GM20431 (cell line): ENCODE measurements around the gene ATP2B1.
"Not testable (repeated sequence)": the region's sequence is repeated elsewhere in the genome, so short reads cannot be mapped to it uniquely, and the experiment has no call there.

Experiments
- in situ Hi-C: fragments of 300-500 bp; cut with MseI, MboI; formaldehyde crosslinking; loops from one replicate; pipeline ENCODE4 v1.15.0; 2020; ENCODE audit warnings: low sequenced_read_pairs; ENCODE audit not compliant: unreplicated experiment

ATP2B1 gene

GRCh38 chr12:89708565-89709156 is at the start of gene ATP2B1:
Gene ATP2B1, minus strand, starts transcription at chr12:89708838. Its CDS starts 52,952 bp downstream, at chr12:89655886.
- in situ Hi-C loops, result no loop called here

DNA sequence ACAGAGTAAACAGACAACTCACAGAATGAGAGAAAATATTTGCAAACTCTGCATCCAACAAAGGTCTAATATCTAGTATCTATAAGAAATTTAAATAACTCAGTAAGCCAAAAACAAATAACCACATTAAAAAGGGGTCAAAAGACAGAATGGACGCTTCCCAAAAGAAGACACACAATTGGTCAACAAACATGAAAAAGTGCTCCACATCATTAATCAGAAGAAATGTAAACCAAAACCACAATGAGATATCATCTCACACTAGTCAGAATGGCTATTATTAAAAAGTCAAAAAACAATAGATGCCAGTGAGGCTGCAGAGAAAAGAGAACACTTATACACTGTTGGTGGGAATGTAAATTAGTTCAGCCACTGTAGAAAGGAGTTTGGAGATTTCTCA is 49.3 kb upstream of the ATP2B1 start:
- in situ Hi-C loops, result not testable (repeated sequence)

DNA sequence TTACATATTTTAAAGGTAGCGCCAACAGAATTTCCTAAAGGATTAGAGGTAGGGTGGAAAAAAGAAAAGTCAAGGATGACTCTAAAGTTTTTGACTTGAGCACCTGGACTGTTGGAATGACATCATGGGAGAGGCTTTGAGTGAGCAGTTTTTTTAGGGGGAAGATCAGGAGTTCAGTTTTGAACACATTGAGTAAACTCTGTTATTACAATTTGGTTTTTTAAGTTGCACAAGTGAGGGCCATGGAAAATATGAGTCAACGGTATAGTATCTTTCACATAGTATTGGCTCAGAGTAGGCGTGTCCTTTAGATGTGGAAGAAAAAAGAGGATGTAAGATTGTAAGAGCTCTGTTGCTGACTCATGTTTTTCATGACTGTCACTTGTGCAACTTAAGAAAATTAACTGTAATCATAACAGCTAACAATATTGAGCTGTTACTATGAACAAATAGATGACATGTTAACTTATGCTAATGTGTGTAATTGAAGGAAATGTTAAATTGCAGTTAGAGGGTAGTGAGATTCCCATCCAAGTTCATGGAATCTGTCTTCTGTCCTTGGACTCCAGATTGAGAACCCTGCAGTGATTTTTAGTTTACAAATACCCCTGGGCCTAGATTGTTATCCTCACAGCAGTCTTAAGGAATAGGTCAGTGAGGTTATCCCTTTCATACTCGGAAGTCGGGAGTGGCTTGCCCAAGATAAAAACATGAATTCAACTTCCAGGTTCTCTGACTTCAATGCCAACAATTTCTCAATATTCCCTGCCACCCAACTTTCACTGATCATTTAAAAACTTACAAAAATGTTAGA is 48.2 kb upstream of the ATP2B1 start:
- in situ Hi-C loops, result no loop called here

DNA sequence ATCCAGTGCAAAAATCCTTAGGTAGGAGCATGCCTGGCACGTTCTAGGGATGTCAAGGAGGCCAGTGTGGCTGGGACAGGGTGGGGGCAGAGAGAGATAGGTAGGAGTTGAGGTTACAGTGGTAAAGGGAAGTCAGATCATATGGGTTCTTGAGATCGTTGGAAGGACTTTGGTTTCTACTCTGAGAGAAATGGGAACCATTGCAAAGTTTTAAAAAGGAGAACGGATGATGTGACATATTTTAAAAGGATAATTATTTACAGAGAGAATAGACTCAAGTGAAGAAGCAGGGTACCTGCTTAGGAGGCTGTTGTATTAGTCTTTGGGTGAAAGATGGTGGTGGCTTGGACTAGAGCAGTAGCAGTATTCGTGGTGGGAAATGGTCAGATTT is 47.6 kb upstream of the ATP2B1 start:
- in situ Hi-C loops, result no loop called here

GRCh38 chr12:89753997-89754396 is 45.4 kb upstream of the ATP2B1 start:
- in situ Hi-C loops, result no loop called here

GRCh38 chr12:89752341-89752740 is 43.7 kb upstream of the ATP2B1 start:
- in situ Hi-C loops, result no loop called here

- in situ Hi-C loops, result no loop called here
Observed at GRCh38 chr12:89750389-89751351, 42.0 kb upstream of the ATP2B1 start.

DNA sequence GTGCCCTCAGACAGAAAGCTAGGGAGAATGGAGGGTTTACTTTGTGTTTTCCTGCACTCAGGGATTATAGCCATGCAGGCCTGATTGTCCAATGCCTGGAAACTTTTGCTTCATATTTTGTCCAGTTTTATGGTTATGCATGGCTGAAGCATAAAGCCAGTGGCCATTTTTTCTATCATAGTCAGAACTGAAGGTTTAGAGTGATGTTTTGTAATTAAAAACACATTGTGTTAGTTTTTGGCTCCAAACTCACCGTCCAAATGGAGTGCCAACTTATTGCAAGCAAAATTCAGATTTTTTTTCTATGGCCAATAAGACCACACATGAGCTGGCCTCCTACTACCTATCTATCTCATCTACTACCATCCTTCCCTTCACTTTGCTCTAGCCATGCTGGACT is 40.2 kb upstream of the ATP2B1 start:
- in situ Hi-C loops, result no loop called here

DNA sequence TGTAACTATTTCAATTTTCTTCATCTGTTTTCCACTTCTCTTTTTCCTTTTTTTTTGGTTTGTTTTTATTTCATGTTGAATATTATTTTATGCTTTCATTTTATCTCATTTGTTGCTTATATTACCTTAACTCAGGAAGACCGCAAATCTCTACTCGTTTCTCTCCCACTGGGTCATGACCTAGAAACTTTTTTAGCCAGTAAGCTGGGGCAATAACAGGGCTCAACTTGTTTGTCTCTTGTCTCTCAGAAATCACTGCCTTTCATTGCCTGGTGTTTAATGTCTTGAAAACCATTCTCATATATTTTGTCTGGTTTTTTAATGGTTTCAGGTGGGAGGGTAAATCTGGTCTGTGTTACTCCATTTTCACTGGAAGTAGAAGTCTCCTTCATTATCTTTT is 36.6 kb upstream of the ATP2B1 start:
- in situ Hi-C loops, result no loop called here

DNA sequence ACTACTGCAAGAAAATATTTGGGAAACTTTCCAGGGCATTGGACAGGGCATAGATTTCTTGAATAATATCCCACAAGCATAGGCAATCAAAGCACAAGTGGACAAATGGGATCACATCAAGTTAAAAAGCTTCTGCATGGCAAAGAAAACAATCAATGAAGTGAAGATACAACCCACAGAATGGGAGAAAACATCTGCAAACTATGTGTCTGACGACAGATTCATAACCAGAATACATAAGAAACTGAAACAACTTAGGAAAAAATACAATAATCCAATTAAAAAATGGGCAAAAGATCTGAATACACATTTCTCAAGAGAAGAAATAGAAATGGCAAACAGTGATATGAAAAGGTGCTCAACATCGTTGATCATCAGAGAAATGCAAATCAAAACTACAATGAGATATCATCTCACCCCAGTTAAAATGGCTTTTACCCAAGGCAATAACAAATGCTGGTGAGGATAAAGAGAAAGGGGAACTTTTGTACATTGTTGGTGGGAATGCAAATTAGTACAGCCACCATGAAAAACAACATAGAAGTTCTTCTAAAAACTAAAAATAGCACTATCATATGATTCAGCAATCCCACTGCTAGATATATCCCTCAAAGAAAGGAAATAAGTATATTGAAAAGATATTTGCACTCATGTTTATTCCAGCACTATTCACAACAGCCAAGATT is 33.8 kb upstream of the ATP2B1 start:
- in situ Hi-C loops, result no loop called here

DNA sequence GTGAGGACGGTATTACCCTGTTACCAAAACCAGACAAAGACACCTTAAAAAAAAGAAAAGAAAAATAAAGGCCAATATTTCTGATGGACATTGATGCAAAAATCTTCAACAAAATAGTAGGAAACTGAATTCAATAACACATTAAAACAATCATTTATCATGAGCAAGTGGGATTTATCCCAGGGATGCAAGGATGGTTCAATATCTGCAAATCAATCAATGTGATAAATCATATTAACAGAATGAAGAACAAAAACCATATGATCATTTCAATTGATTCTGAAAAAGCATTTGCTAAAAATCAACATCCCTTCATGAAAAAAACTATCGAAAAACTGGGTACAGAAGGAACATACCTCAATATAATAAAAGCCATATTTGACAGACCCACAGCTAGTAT is 32.3 kb upstream of the ATP2B1 start:
- in situ Hi-C loops, result no loop called here

- in situ Hi-C loops, result no loop called here
Observed at GRCh38 chr12:89736995-89737394, 28.4 kb upstream of the ATP2B1 start.

- in situ Hi-C loops, result no loop called here
Observed at GRCh38 chr12:89733579-89734201, 25.1 kb upstream of the ATP2B1 start.

GRCh38 chr12:89732522-89732921 is 23.9 kb upstream of the ATP2B1 start:
- in situ Hi-C loops, result no loop called here

DNA sequence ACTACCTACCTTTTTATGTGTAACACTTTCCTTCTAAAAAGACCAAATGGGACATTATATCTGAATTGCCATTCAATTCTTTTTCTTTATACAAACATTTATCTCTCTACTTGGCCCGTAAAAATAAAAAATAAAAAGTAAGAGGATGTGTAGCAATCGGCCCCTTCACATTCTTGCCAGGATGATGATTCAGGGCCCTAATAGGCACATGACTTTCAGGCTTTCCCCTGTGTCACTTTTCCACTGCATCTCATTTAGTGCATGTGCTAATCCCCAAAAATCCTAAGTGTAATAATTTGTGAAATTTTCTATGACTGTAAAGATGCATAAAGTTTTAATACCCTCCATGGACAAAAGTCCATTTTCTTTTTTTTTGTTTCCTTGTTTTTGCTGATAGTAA is 23.0 kb upstream of the ATP2B1 start:
- in situ Hi-C loops, result no loop called here

DNA sequence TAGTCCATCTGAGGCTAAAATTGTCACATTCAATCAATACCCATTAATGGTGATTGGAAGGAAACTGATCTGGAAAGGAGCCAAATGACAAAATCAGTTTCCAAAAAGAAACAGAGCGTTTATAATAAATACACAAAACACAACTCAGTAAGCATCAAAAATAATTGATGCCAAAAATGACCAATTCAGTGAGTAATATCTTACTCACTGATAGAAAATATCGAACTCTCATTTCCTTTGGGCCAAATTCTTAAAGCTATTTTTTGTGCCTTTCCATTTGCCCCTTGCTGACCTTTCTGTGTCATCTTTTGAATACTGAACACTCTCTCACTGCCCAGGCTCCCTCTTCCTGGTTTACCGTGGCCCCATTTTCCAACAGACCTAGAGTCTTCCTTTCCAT is 22.5 kb upstream of the ATP2B1 start:
- in situ Hi-C loops, result no loop called here

- in situ Hi-C loops, result no loop called here
Observed at GRCh38 chr12:89729946-89730459, 21.4 kb upstream of the ATP2B1 start.

DNA sequence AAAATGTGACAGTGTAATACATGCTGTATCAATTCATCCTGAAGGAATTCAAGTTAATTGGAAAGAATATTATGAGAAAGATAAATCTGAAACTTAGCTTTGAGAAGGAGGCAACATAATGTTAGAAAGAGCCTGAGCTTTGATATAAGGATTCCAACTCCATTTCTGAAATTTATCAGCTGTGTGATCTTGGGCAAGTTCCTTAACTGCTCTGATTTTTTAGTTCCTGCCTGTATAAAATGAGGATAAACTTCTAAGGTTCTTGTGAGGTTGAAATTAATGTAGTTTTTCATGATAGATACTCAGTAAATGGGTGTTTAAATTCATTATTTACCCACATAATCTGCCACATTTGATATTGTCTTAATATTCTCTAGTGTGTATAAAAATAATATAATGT is 14.6 kb upstream of the ATP2B1 start:
- in situ Hi-C loops, result no loop called here

- in situ Hi-C loops, result no loop called here
Observed at GRCh38 chr12:89721291-89721987, 12.8 kb upstream of the ATP2B1 start.
